SU-DHL-6 (cell line): ENCODE results near the gene PRPF6.

ENCODE experiments used
- H2AFZ ChIP-seq: fragments of 200-600 bp; sonication (generic); 2 replicates; pipeline ENCODE4 v1.6.1; 2014; ENCODE audit warnings: low read depth, mild to moderate bottlenecking, moderate library complexity, mixed read lengths, antibody characterized with exemption, low read length; ENCODE audit not compliant: severe bottlenecking
- H3F3A ChIP-seq: fragments of 200-600 bp; shearing (Covaris generic); 2 replicates; pipeline ENCODE4 v1.6.0; 2016; ENCODE audit warnings: antibody characterized with exemption, mild to moderate bottlenecking; ENCODE audit not compliant: insufficient read depth
- H3K27ac ChIP-seq: fragments of 200-600 bp; sonication (generic); 2 replicates; pipeline ENCODE4 v1.5.1; 2016; ENCODE audit warnings: low read depth, mild to moderate bottlenecking, low read length, moderate library complexity, mixed read lengths
- H3K27me3 ChIP-seq: fragments of 200-600 bp; sonication (generic), shearing (Covaris generic); 2 replicates; pipeline ENCODE4 v1.6.0; 2014; ENCODE audit warnings: mild to moderate bottlenecking, low read length
- H3K36me3 ChIP-seq: fragments of 200-600 bp; sonication (generic); 2 replicates; pipeline ENCODE4 v1.6.1; 2014; ENCODE audit warnings: mild to moderate bottlenecking, low read length, mixed read lengths
- H3K4me2 ChIP-seq: fragments of 300-600, 200-600 bp; shearing (Covaris generic), sonication (generic); 2 replicates; pipeline ENCODE4 v1.6.0; 2014; ENCODE audit warnings: low read length, low read depth, mild to moderate bottlenecking; ENCODE audit not compliant: poor library complexity, severe bottlenecking
- H3K4me3 ChIP-seq: fragments of 200-600 bp; sonication (generic); 2 replicates; pipeline ENCODE4 v1.5.1; 2014; ENCODE audit warnings: antibody characterized with exemption, low read length, mild to moderate bottlenecking, mixed read lengths; ENCODE audit not compliant: insufficient read depth, poor library complexity, severe bottlenecking
- H3K79me2 ChIP-seq: fragments of 200-600 bp; sonication (generic); 2 replicates; pipeline ENCODE4 v1.6.1; 2014; ENCODE audit warnings: mild to moderate bottlenecking, low read length, moderate library complexity; ENCODE audit not compliant: insufficient read depth
- H3K9ac ChIP-seq: fragments of 200-600 bp; sonication (generic); 2 replicates; pipeline ENCODE4 v1.7.0; 2014; ENCODE audit warnings: mild to moderate bottlenecking, low read length
- H3K9me2 ChIP-seq: fragments of 200-600 bp; sonication (generic); replicated peaks from 2 replicates; pipeline ENCODE4 v1.6.1; 2014; ENCODE audit warnings: low read length; ENCODE audit not compliant: insufficient read depth
- H3K9me3 ChIP-seq: fragments of 200-600 bp; sonication (generic); 2 replicates; pipeline ENCODE4 v1.6.1; 2014; ENCODE audit warnings: low read length, mixed read lengths; ENCODE audit not compliant: insufficient read depth
- H4K20me1 ChIP-seq: fragments of 200-600 bp; sonication (generic); 2 replicates; pipeline ENCODE4 v1.6.1; 2014; ENCODE audit warnings: low read depth, mild to moderate bottlenecking, antibody characterized with exemption, low read length, moderate library complexity, mixed read lengths
- EZH2phosphoT487 ChIP-seq: fragments of 200-600 bp; sonication (generic), shearing (Covaris generic); conservative IDR thresholded peaks from 2 replicates; pipeline ENCODE4 v1.6.1; 2018; ENCODE audit warnings: mild to moderate bottlenecking, antibody characterized with exemption, low read length, moderate library complexity, mixed read lengths
- TF ChIP-seq, protein P1 (sequence below): fragments of 200-600 bp; sonication (generic); IDR thresholded peaks from one replicate; pipeline ENCODE4 v1.5.1; 2017; ENCODE audit warnings: antibody characterized with exemption, mild to moderate bottlenecking, low read length, moderate library complexity; ENCODE audit not compliant: insufficient read depth, poor library complexity, severe bottlenecking

The PRPF6 gene

DNA sequence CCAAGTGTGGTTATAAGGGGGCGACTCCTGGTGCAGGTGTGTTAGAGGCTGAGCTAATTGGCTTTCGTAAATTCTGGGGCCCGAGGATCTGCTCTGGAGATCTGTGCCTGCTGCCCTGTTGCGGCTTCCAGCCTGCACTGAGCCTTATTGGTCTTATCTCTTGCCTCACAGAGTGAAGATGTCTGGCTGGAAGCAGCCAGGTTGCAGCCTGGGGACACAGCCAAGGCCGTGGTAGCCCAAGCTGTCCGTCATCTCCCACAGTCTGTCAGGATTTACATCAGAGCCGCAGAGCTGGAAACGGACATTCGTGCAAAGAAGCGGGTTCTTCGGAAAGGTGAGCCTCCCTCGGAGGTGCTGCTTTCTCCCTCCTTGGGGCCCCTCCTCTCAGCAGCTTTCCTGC is 20.0 kb downstream of the PRPF6 start:
- Histone ChIP-seq H3K4me2 (no peak overlapping the region), H3K9me3 (no peaks in the 10 kb centered on the region), H4K20me1 (no peaks in the 10 kb centered on the region), H2AFZ (no peak overlapping the region), H3K4me3 (no peak overlapping the region), H3F3A (0 out of 2 replicates have a peak, but pooled peaks cover 4% of the 10 kb centered on the region), H3K79me2 (no peaks in the 10 kb centered on the region), H3K36me3 (0 out of 2 replicates have a peak, but pooled peaks cover 9% of the 10 kb centered on the region), H3K9ac (no peak overlapping the region), H3K9me2 (no peaks in the 10 kb centered on the region), H3K27ac (no peak overlapping the region), H3K27me3 (no peaks in the 10 kb centered on the region)
- TF ChIP-seq EZH2phosphoT487: no peak
- TF ChIP-seq, protein P1, sequence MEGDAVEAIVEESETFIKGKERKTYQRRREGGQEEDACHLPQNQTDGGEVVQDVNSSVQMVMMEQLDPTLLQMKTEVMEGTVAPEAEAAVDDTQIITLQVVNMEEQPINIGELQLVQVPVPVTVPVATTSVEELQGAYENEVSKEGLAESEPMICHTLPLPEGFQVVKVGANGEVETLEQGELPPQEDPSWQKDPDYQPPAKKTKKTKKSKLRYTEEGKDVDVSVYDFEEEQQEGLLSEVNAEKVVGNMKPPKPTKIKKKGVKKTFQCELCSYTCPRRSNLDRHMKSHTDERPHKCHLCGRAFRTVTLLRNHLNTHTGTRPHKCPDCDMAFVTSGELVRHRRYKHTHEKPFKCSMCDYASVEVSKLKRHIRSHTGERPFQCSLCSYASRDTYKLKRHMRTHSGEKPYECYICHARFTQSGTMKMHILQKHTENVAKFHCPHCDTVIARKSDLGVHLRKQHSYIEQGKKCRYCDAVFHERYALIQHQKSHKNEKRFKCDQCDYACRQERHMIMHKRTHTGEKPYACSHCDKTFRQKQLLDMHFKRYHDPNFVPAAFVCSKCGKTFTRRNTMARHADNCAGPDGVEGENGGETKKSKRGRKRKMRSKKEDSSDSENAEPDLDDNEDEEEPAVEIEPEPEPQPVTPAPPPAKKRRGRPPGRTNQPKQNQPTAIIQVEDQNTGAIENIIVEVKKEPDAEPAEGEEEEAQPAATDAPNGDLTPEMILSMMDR: no peak

GRCh38 chr20:64001607-64002011 is 20.7 kb downstream of the PRPF6 start:
- Histone ChIP-seq H4K20me1 (no peaks in the 10 kb centered on the region), H3K79me2 (no peaks in the 10 kb centered on the region), H3K27ac (no peak overlapping the region), H3K27me3 (no peaks in the 10 kb centered on the region), H3K4me3 (no peak overlapping the region), H3K4me2 (no peak overlapping the region), H3K9me2 (no peaks in the 10 kb centered on the region), H2AFZ (no peak overlapping the region), H3K36me3 (0 out of 2 replicates have a peak, but pooled peaks cover 9% of the 10 kb centered on the region), H3F3A (0 out of 2 replicates have a peak, but pooled peaks cover 4% of the 10 kb centered on the region), H3K9ac (no peak overlapping the region), H3K9me3 (no peaks in the 10 kb centered on the region)
- TF ChIP-seq, protein P1: no peak
- TF ChIP-seq EZH2phosphoT487: no peak

GRCh38 chr20:64003960-64004725 is 23.2 kb downstream of the PRPF6 start:
- H3K36me3 ChIP-seq: 0 out of 2 replicates have a peak, but pooled peaks cover 7% of the 10 kb centered on the region
- H3K4me2 ChIP-seq: no peak overlapping the region
- no peaks in the 10 kb centered on the region for H3F3A ChIP-seq
- no peak overlapping the region for H3K4me3 ChIP-seq
- H3K9me2 ChIP-seq: no peaks in the 10 kb centered on the region
- no peaks in the 10 kb centered on the region for H4K20me1 ChIP-seq
- no peak overlapping the region for H2AFZ ChIP-seq
- H3K27ac ChIP-seq: no peak overlapping the region
- no peaks in the 10 kb centered on the region for H3K9me3 ChIP-seq
- no peak for TF ChIP-seq EZH2phosphoT487
- TF ChIP-seq, protein P1: no peak
- H3K79me2 ChIP-seq: no peaks in the 10 kb centered on the region
- H3K9ac ChIP-seq: no peak overlapping the region
- no peaks in the 10 kb centered on the region for H3K27me3 ChIP-seq
